ENCODE results near the gene BAZ1B.

The BAZ1B gene

DNA sequence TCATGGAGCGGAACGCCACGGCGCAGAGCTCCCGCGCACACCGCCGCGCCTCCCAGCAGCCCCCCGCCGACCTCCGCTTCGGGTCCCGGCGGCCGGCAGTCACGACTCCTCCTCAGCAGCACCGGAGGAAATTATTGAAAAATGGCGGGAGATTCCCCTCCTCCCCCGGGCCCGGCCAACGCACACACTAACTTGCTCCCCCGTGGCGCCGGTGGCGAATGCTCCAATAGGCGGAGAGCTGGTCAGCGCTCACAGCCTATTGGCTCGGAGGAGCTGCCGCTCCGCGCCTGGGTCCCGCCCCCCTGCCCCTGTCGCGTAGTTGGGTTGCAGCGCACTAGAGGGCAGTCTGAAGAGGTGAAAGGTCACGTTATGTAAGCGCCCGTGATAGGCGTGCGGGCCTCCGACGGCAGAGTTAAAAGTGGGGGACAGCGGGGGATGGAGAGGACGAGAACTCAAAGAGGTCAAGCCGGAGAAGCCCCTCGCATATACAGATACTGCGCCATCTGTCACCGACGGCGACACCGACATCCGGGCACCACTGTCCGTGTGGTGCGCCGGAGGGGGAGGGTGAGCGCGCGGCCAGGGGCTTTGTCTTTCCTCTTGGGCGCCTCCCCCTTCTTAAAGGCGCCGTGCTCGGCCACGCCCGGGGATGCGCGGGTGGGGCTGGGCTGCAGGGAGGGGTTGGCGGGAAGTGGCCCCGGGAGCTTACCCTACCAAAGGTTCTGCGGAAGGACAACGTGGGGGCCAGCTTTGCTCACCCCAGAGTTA is at the start of gene BAZ1B:
Gene BAZ1B, minus strand, starts transcription at position 189 of the 768 bp plus-strand sequence. CDS start 360 bp downstream, outside the sequence.
- Histone ChIP-seq H3F3A (ENCODE audit: low read depth) (peaks cover 11% of the 10 kb centered on the region), H4K20me1 (ENCODE audit: insufficient read depth, low read length, poor library complexity, severe bottlenecking) (peaks cover 39% of the 10 kb centered on the region), H3K79me2 (ENCODE audit: insufficient read depth, low read length) (peaks cover 64% of the 10 kb centered on the region), H3K4me2 (ENCODE audit: low read depth, low read length, poor library complexity, severe bottlenecking) (peak within 1 kb of the TSS; percentile 93), H2AFZ (ENCODE audit: low read length) (peak within 1 kb of the TSS; percentile 72), H3K36me3 (ENCODE audit: insufficient read depth, low read length) (no peaks in the 10 kb centered on the region; the same call in 1 of the 2 replicates), H3K27me3 (ENCODE audit: insufficient read depth, low read length, poor library complexity, severe bottlenecking) (no peaks in the 10 kb centered on the region), H3K9me3 (ENCODE audit: insufficient read depth, low read depth, low read length) (no peaks in the 10 kb centered on the region), H3K4me3 (ENCODE audit: low read length, poor library complexity, severe bottlenecking) (peak within 1 kb of the TSS; percentile 84), H3K9me2 (replicated peaks; ENCODE audit: low read depth, low read length) (no peaks in the 10 kb centered on the region), H3K9ac (ENCODE audit: low read depth, low read length, poor library complexity, severe bottlenecking) (peak within 1 kb of the TSS; percentile 85), H3K4me1 (ENCODE audit: insufficient read depth, low read length, poor library complexity, severe bottlenecking) (peaks cover 48% of the 10 kb centered on the region)
- TF ChIP-seq CTCF (conservative IDR thresholded peaks at IDR 0.05; ENCODE audit: low read length) = no peak
- TF ChIP-seq EZH2phosphoT487 (IDR thresholded peaks at IDR 0.05; ENCODE audit: borderline replicate concordance) = no peak

DNA sequence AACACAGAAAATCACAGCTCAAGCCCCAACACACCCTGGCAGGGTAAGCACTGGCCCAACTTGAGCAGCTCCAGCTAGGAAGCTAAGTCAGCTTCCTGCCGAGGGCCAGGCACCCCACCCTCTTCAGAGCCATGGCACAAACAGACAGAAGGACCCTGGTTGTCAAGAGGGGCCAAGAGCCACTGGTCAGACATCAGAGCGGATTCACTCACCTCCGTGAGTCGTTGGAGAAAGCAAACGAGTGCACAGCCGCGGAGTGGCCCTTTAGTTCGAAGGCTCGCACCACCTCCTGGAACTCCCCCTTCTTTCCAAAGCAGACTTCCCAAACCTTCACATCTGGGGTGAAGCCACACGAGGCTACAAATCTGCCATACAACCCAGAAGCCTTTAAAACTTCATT is 48.9 kb upstream of the BAZ1B start:
- Histone ChIP-seq H3K4me2 (ENCODE audit: low read depth, low read length, poor library complexity, severe bottlenecking) (no peak overlapping the region), H3K4me1 (ENCODE audit: insufficient read depth, low read length, poor library complexity, severe bottlenecking) (peaks cover 5% of the 10 kb centered on the region), H3F3A (ENCODE audit: low read depth) (no peaks in the 10 kb centered on the region), H3K4me3 (ENCODE audit: low read length, poor library complexity, severe bottlenecking) (no peak overlapping the region), H3K9ac (ENCODE audit: low read depth, low read length, poor library complexity, severe bottlenecking) (no peak overlapping the region), H3K79me2 (ENCODE audit: insufficient read depth, low read length) (peaks cover 29% of the 10 kb centered on the region; the same call in 1 of the 2 replicates), H2AFZ (ENCODE audit: low read length) (no peak overlapping the region), H4K20me1 (ENCODE audit: insufficient read depth, low read length, poor library complexity, severe bottlenecking) (peaks cover 16% of the 10 kb centered on the region), H3K36me3 (ENCODE audit: insufficient read depth, low read length) (peaks cover 47% of the 10 kb centered on the region; the same call in 1 of the 2 replicates), H3K9me2 (replicated peaks; ENCODE audit: low read depth, low read length) (no peaks in the 10 kb centered on the region), H3K9me3 (ENCODE audit: insufficient read depth, low read depth, low read length) (no peaks in the 10 kb centered on the region), H3K27me3 (ENCODE audit: insufficient read depth, low read length, poor library complexity, severe bottlenecking) (no peaks in the 10 kb centered on the region)
- TF ChIP-seq EZH2phosphoT487 (IDR thresholded peaks at IDR 0.05; ENCODE audit: borderline replicate concordance) (no peak), CTCF (conservative IDR thresholded peaks at IDR 0.05; ENCODE audit: low read length) (no peak)

GRCh38 chr7:73570521-73570920 is 48.4 kb upstream of the BAZ1B start:
- Histone ChIP-seq H3K27me3 (ENCODE audit: insufficient read depth, low read length, poor library complexity, severe bottlenecking) (no peaks in the 10 kb centered on the region), H3K36me3 (ENCODE audit: insufficient read depth, low read length) (peaks cover 47% of the 10 kb centered on the region; the same call in 1 of the 2 replicates), H3K9me2 (replicated peaks; ENCODE audit: low read depth, low read length) (no peaks in the 10 kb centered on the region), H3K4me2 (ENCODE audit: low read depth, low read length, poor library complexity, severe bottlenecking) (no peak overlapping the region), H3K9ac (ENCODE audit: low read depth, low read length, poor library complexity, severe bottlenecking) (no peak overlapping the region), H3K4me1 (ENCODE audit: insufficient read depth, low read length, poor library complexity, severe bottlenecking) (peaks cover 5% of the 10 kb centered on the region), H3F3A (ENCODE audit: low read depth) (no peaks in the 10 kb centered on the region), H3K4me3 (ENCODE audit: low read length, poor library complexity, severe bottlenecking) (no peak overlapping the region), H2AFZ (ENCODE audit: low read length) (no peak overlapping the region), H3K9me3 (ENCODE audit: insufficient read depth, low read depth, low read length) (no peaks in the 10 kb centered on the region), H3K79me2 (ENCODE audit: insufficient read depth, low read length) (peaks cover 25% of the 10 kb centered on the region; the same call in 1 of the 2 replicates), H4K20me1 (ENCODE audit: insufficient read depth, low read length, poor library complexity, severe bottlenecking) (peaks cover 13% of the 10 kb centered on the region)
- TF ChIP-seq CTCF (conservative IDR thresholded peaks at IDR 0.05; ENCODE audit: low read length) (no peak), EZH2phosphoT487 (IDR thresholded peaks at IDR 0.05; ENCODE audit: borderline replicate concordance) (no peak)
